Right renal cortex interstitium (tissue), 3 donors: Measurements from ENCODE around the gene SAMD4B. TPM values are rescaled to one million over a fixed set of nuclear protein-coding genes. Genes with fewer than 3 reads are reported as not detected.

Experiments
- DNase-seq, 3 donors: peaks; one replicate each; pipeline ENCODE4 v3.0.0-alpha.2; 2013; ENCODE audit warnings: low read depth in 3 of 3, low spot score in 2 of 3
- polyA plus RNA-seq, 3 donors: library from polyadenylated mRNA; unstranded; fragments of 120-200 nt; gene quantifications; one replicate each; pipeline ENCODE4 v1.2.1, GENCODE V29; 2013; ENCODE audit not compliant: insufficient read length in 3 of 3

SAMD4B gene
- polyA plus RNA-seq, 3 donors = 85.3 to 101 (median 91.6) TPM

GRCh38 chr19:39386557-39386956 lies 44.3 kb downstream of the SAMD4B start:
- no peak for DNase-seq

- no peak for DNase-seq
Measured at GRCh38 chr19:39388657-39389056, 46.4 kb downstream of the SAMD4B start.

DNA sequence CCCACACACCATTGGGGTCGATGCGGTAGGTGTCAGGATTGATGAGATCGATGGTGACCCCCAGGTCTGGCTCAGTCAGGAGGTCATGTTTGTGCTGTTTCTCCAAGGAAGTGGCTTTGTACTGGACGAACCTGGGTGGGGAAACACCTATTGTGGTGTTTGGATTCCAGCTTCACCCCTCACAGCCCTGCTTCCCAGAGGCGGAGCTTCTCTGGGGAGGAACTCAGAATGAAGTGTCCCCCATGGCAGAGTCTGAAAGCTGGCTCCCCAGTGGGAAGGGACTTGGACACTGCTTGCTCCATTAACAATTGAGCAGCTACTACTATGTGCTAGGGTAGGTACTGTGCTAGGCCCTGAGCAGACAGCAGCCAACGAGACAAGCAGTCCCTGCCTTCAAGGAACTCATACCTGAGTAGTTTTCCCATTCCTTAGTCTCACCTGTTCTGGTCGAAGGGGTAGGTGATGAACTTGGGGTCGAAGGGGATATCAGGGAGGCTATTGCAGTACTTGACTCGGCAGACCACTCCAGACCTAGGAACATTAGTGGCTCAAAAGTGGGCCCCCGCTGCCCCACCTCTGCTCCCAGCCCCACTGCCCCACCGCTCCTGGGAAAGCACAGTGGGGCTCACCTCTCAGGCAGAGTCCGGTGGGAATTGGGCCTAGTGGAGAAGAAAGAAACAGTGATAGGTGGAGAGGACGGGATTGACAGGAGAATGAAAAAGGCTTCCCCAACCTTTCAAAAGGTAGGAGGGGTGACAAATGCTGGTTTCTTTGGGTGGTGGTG lies 47.6 kb downstream of the SAMD4B start:
- no peak for DNase-seq

DNA sequence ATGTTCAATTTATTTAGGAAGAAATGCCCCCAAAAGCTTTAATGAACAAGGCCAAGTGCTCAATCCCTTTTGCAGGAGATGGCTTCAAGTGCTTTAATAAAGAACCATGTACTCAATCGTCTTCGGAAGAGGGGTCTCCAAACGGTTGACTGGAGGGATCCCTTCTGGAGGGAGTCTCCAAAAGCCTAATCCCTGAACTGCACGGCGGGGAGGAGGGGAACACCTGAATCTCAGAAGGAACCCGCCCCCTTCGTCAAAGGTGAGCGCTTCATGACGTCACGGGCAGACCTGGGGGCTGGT lies 48.2 kb downstream of the SAMD4B start:
- no peak for DNase-seq

DNA sequence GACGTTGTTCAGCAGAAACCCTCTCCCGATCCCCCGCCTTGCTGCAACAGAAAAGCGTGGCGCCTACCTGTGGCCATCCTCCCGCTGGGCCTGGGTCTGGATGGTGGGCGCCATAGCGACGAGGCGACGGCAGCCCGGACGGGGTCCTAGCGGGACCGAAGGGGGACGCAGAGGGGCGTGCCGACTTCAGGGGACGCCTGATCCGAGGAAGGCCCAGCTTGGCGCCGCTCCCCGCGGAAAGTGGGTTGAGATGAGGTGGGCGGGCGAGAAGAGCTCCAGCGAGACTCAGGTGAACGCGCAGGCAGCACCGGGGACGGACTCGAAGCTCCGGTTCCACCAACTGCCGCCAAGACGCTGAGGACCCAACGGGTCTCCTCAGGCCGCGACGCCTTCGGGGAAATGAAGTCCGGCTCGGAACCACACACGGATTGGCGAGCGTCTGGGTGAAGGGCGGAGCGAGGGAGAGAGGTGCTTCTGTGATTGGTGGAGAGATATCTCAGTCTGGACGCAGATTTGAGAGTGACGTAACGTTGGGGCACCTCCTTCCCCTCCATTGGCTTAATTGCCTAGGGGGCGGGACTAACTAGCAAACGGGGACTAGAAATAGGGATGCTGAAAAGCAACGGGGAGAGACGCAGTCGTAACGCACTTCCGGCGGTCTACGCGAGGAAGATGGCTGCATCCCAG lies 48.7 kb downstream of the SAMD4B start, which contains the start of the genes MED29 and PAF1:
Gene MED29 (plus strand): TSS at position 628 of the 687 bp plus-strand sequence. CDS start 45 bp downstream, at position 673.
Gene PAF1 (minus strand): TSS at position 356 of the 687 bp plus-strand sequence. CDS start 242 bp downstream, at position 114.
- peak; percentile 99 to 100 (median 99) for DNase-seq

- DNase-seq = no peak
Measured at GRCh38 chr19:39397360-39398296, 55.4 kb downstream of the SAMD4B start.

DNA sequence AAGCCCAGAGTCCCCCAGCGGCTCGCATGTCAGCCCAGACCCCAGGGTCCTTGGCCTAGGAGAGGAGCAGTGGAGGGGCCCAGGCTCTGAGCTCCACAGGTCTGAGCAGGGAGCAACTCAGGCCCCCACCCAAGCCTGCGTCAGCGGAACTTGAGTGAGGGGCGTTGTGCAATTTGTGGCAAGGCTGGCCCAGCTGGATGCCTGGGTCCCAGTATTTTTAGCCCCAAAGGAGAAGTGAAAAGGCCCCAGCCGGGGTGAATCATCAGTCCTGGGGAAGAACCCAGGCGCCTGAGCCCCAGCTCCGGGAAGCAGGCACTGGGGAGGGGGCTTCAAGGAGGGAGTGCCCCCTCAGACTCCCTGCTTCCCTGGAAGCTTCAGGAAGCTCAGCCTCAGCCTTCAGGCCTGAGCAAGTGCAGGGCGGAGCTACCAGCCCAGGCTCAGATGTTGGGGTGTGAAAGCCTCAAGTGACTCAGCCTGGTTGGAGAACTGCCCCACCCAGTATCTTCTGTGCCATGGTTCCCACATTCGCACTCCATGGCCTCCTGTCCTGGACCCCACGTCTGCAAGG lies 56.2 kb downstream of the SAMD4B start:
- no peak for DNase-seq

GRCh38 chr19:39399668-39400050 lies 57.4 kb downstream of the SAMD4B start:
- no peak for DNase-seq

DNA sequence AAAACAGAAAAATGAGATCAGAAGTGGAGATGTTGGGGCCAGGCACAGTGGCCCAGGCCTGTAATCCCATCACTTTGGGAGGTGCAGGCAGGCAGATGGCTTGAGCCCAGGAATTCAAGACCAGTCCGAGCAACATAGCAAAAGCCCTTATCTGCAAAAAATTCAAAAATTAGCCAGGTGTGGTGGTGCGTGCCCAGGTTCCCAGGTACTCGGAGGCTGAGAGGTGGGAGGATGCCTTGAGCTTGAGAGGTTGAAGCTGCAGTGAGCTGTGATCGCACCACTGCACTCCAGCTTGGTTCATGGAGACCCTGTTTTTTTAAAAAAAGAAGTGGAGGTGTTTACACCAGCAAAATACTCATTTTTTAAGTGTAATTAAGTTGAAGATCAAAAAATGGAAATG lies 57.8 kb downstream of the SAMD4B start:
- DNase-seq = no peak

- DNase-seq = no peak
Measured at GRCh38 chr19:39401070-39401548, 58.9 kb downstream of the SAMD4B start.

GRCh38 chr19:39401549-39402345 lies 59.5 kb downstream of the SAMD4B start:
- no peak for DNase-seq

- DNase-seq = peak in 2 of 3 donors; percentile 87 to 89
Measured at GRCh38 chr19:39402346-39403300, 60.4 kb downstream of the SAMD4B start.

DNA sequence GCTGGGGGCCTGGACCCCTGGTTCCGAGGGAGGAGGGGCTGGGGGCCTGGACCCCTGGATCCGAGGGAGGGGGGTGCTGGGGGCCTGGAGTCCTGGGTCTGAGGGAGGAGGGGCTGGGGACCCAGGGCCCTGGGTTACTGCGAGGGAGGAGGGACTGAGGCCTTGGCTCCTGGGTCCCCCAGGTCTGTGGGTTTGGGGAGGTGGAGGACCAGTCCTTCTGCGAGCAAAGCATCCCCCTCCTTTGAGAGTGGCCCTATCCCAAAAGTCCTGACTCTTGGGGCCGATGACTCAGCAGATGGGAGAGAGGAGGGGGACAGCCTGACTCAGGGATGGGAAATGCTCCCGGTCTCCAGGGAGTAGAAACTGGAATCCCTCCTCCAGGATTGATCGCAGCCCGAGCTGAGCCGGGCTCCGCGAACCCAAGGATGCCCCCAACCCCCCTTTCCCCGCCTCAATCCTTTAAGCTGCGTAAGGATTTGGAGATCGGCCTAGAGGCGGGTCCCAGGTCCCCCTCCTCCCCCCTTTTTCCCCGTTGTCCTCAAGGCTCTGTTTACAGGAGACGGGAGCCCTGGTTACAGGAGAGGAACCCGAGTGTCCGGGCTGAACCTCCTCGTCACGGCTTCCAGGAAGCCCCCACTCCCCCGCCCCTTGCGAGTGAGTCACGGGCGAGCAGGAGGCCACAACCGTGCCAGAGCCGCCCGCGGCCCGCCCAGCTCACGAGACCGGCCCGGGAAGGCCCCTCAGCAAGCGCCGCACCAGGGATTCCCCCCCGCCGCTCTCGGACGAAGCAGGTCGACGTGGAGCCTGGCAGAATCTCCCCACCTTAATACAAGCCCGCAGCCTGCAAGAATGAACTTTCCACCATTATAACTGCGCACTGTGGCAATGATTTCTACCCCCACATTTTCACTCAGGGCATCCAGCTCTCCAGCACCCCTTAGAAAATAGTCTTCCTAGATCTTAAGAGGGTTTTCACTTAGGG lies 61.4 kb downstream of the SAMD4B start:
- peak in 2 of 3 donors; percentile 82 to 83 for DNase-seq

GRCh38 chr19:39405261-39405957 lies 63.2 kb downstream of the SAMD4B start:
- DNase-seq = no peak

DNA sequence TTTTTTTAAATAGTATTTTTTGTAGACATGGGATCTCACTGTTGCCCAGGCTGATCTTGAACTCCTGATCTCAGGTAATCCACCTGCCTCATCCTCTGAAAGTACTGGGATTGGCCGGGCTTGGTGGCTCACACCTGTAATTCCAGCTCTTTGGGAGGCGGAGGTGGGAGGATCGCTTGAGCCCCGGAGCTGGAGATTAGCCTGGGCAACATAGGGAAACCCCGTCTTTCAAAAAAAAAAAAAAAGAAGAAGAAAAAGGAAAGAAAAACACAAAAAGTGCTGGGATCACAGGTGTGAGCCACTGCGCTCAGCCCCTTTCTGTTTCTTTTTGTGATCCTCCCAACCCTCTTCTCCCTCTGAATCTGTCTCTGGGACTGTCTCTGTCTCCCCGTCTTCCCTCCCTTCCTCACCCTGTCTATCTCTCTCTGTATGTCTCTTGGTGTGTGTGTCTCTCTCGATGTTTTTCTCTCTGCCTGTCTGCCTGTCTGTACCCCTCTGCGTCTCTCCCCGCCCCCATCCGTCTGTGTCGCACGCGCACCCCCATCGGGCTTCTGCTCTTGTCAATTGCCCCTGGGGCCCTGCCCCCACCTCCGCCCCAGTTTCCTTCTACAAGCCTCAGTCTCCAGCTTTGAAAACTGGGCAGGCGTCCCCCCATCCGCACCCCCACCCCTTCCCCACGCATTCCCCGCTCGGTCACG lies 63.9 kb downstream of the SAMD4B start:
- no peak for DNase-seq
